K562 (cell line): ENCODE data around the gene PRRC2B. TPM values are rescaled to one million over a fixed set of nuclear protein-coding genes. Genes with fewer than 3 reads are reported as not detected.

Experiments used
- E2F5 ChIP-seq: sonication (generic); formaldehyde crosslinking; IDR thresholded peaks from 2 replicates; pipeline ENCODE4 v1.8.0; 2022; ENCODE audit warnings: mild to moderate bottlenecking, missing genetic modification reagents
- EP400 ChIP-seq: fragments of 450-650 bp; IDR thresholded peaks from 2 replicates; pipeline ENCODE4 v1.6.1; 2017; ENCODE audit warnings: antibody characterized with exemption, mild to moderate bottlenecking, moderate library complexity
- HMGN3 ChIP-seq: IDR thresholded peaks from 2 replicates; pipeline ENCODE4 v1.6.1; 2011; ENCODE audit warnings: borderline replicate concordance, low read depth, mild to moderate bottlenecking, mixed read lengths, low read length; ENCODE audit not compliant: insufficient read length; ENCODE audit errors: extremely low read depth
- HMGXB4 ChIP-seq: sonication (generic); formaldehyde crosslinking; IDR thresholded peaks from 2 replicates; pipeline ENCODE4 v1.8.1; 2023; ENCODE audit warnings: mild to moderate bottlenecking, missing genetic modification reagents
- MAFG ChIP-seq: fragments of 450-650 bp; conservative IDR thresholded peaks from 2 replicates; pipeline ENCODE4 v1.6.1; 2016; ENCODE audit warnings: missing genetic modification characterization, missing compliant biosample characterization
- MTA3 ChIP-seq: fragments of 450-650 bp; formaldehyde crosslinking; IDR thresholded peaks from 2 replicates; pipeline ENCODE4 v1.6.1; 2017; ENCODE audit warnings: mild to moderate bottlenecking, borderline replicate concordance
- PHF8 ChIP-seq: fragments of 200-600 bp; sonication (generic); IDR thresholded peaks from 2 replicates; pipeline ENCODE4 v1.6.1; 2012; ENCODE audit warnings: mixed run types, mild to moderate bottlenecking, inconsistent platforms, low read length, moderate library complexity, borderline replicate concordance
- POLR2AphosphoS5 ChIP-seq: IDR thresholded peaks from 2 replicates; pipeline ENCODE4 v1.6.1; 2011; ENCODE audit warnings: mild to moderate bottlenecking, low read depth, low read length, moderate library complexity; ENCODE audit not compliant: control insufficient read depth, insufficient read depth
- SMARCE1 ChIP-seq: fragments of 450-650 bp; IDR thresholded peaks from 2 replicates; pipeline ENCODE4 v1.7.1; 2016; ENCODE audit warnings: mild to moderate bottlenecking
- SNRNP70 ChIP-seq: fragments of 200-400 bp; formaldehyde crosslinking; optimal IDR thresholded peaks from 2 replicates; pipeline ENCODE3; 2017; ENCODE audit warnings: low read depth, low read length
- SREBF2 ChIP-seq: sonication (generic); formaldehyde crosslinking; IDR thresholded peaks from 2 replicates; pipeline ENCODE4 v1.4.0; 2020; ENCODE audit warnings: mild to moderate bottlenecking, missing genetic modification reagents
- TAF15 ChIP-seq: fragments of 200-400 bp; formaldehyde crosslinking; IDR thresholded peaks from 2 replicates; pipeline ENCODE4 v1.6.1; 2017; ENCODE audit warnings: mild to moderate bottlenecking, low read depth, low read length, moderate library complexity
- TFAM ChIP-seq: fragments of 250-450 bp; sonication (Bioruptor Pico); conservative IDR thresholded peaks from 2 replicates; pipeline ENCODE4 v1.5.0; 2021; ENCODE audit warnings: mild to moderate bottlenecking, moderate library complexity
- WHSC1 ChIP-seq: IDR thresholded peaks from one replicate; pipeline ENCODE4 v1.6.1; 2012; ENCODE audit warnings: low read length, control low read depth, inconsistent platforms
- YY1 ChIP-seq, 3 experiments: IDR thresholded peaks; 2 replicates each; pipeline ENCODE4 v1.6.1; 2011; ENCODE audit warnings: low read length in 2 of 3, mild to moderate bottlenecking in 2 of 3, moderate library complexity in 2 of 3, borderline replicate concordance in 1 of 3, control low read depth in 1 of 3, low read depth in 1 of 3; ENCODE audit not compliant: insufficient read depth in 3 of 3, insufficient replicate concordance in 2 of 3, control insufficient read depth in 1 of 3, insufficient read length in 1 of 3; ENCODE audit errors: extremely low read depth in 1 of 3
- ZFP91 ChIP-seq: sonication (generic); formaldehyde crosslinking; IDR thresholded peaks from 2 replicates; pipeline ENCODE4 v1.8.0; 2022; ENCODE audit warnings: mild to moderate bottlenecking, missing genetic modification reagents
- ZNF263 ChIP-seq: sonication (generic); formaldehyde crosslinking; IDR thresholded peaks from 2 replicates; pipeline ENCODE4 v1.8.0; 2022; ENCODE audit warnings: mild to moderate bottlenecking, missing genetic modification reagents, borderline replicate concordance
- ZNF311 ChIP-seq: fragments of 250-450 bp; sonication (Bioruptor Pico); IDR thresholded peaks from 2 replicates; pipeline ENCODE4 v1.4.0; 2020; ENCODE audit warnings: mild to moderate bottlenecking, moderate library complexity
- ZNF583 ChIP-seq: fragments of 250-450 bp; sonication (Bioruptor Pico); IDR thresholded peaks from 2 replicates; pipeline ENCODE4 v1.4.0; 2020
- ZNF740 ChIP-seq, 3 experiments: fragments of 200-800 bp in 1 of 3; sonication (Bioruptor generic) in 1 of 3; sonication (generic) in 1 of 3; formaldehyde crosslinking in 1 of 3; IDR thresholded peaks; 2 replicates each; pipeline versions ENCODE4 v1.6.1 to v1.8.0; 2016 to 2022; ENCODE audit warnings: mild to moderate bottlenecking in 2 of 3, missing compliant biosample characterization in 2 of 3, missing genetic modification characterization in 2 of 3, missing genetic modification reagents in 1 of 3
- polyA plus RNA-seq, 8 experiments: library from polyadenylated mRNA; depleted of rRNA in 4 of 8; stranded (reverse) in 5 of 8; unstranded in 3 of 8; fragments of >200 nt; fragmentation: Nextera tagmentation in 2 of 8; fragmentation: Illumina TruSeq in 1 of 8; extraction: Ambion mirVana in 2 of 8; extraction: Trizol in 1 of 8; gene quantifications; 2 replicates each; pipeline versions ENCODE4 v1.2.1 to v1.2.3, GENCODE V29; 2011 to 2014; ENCODE audit warnings: inconsistent platforms in 1 of 8, missing spikeins in 1 of 8
- total RNA-seq, 7 experiments: library from RNA; depleted of rRNA in 6 of 7; stranded (reverse); fragments of >200 nt in 6 of 7; fragmentation: Illumina TruSeq in 2 of 7; extraction: Trizol in 2 of 7; gene quantifications; 2 replicates each; pipeline versions ENCODE4 v1.2.1 to v1.2.3, GENCODE V29; 2011 to 2021; ENCODE audit warnings: low replicate concordance in 1 of 7

The PRRC2B gene
- total and polyA plus RNA-seq, 9 of the 15 experiments (the other 6 are each of a cell fraction or from before 2014, with no cell fraction given), result 0.34 to 125 (median 30.9) TPM

- TF ChIP-seq HMGXB4 (CRISPR knock-in tag) (no peak), SNRNP70 (no peak), EP400 (peak; percentile 24; the same call in 1 of the 2 replicates), SREBF2 (no peak), ZNF263 (CRISPR knock-in tag) (peak; percentile 15; the same call in 1 of the 2 replicates), WHSC1 (no peak), HMGN3 (no peak), ZNF583 (CRISPR knock-in tag) (no peak), MTA3 (no peak), ZNF311 (CRISPR knock-in tag) (no peak), MAFG (tag) (no peak), TAF15 (no peak), PHF8 (peak; percentile 63; the same call in 1 of the 2 replicates), POLR2AphosphoS5 (peak; percentile 72), ZFP91 (CRISPR knock-in tag) (no peak), ZNF740 (CRISPR knock-in tag; IDR thresholded peaks at IDR 0.05) (no peak), ZNF740 (tag; IDR thresholded peaks at IDR 0.05) (peak in 1 of 2 experiments; percentile 49; a peak in 1 of 4 replicates), E2F5 (CRISPR knock-in tag) (no peak), YY1 (IDR thresholded peaks at IDR 0.05; ENCODE audit: borderline replicate concordance in 1 of 3, control insufficient read depth in 1 of 3, extremely low read depth in 1 of 3, insufficient read depth in 3 of 3, insufficient read length in 1 of 3, insufficient replicate concordance in 2 of 3, low read depth in 1 of 3, low read length in 2 of 3) (peak; percentile 25 to 73 (median 63)), TFAM (CRISPR knock-in tag) (no peak), SMARCE1 (no peak)
Observed at GRCh38 chr9:131393622-131394463, at the start of gene PRRC2B (continued).
